Retinal pigment epithelial cell (primary cell): Measurements from ENCODE around the gene RASGRP4.

Experiments
- DNase-seq: peaks from one replicate; pipeline ENCODE4 v3.0.0-alpha.2; 2010; ENCODE audit warnings: low read depth
- H3K4me3 ChIP-seq: 2 replicates; pipeline ENCODE4 v1.5.1; 2011; ENCODE audit warnings: mild to moderate bottlenecking, low read length, control low read depth, moderate library complexity
- TF ChIP-seq, protein P1 (sequence below): conservative IDR thresholded peaks from 2 replicates; pipeline ENCODE4 v1.5.1; 2011; ENCODE audit warnings: low read depth, low read length, control low read depth, inconsistent platforms

Gene RASGRP4

DNA sequence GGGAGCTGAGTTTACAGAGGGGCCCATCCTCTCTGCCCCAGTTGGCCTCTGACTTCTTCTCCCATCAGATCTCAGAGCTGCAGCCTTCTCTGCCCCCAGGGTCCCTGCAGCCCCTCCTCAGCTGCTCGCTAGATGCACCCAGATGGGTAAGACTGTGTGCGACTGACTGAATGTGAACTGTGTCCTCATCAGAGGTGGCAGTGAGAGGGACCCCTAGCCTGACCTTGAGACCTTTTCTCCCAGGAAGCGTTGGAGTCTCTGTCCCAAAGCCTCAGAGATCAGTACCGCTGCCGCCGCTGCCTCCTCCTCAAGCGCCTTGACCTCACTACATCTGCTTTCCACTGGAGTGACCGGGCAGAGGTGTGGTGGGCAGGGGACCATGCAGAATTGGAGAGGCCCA lies 20.7 kb downstream of the RASGRP4 start:
- no peak overlapping the region for H3K4me3 ChIP-seq
- TF ChIP-seq, protein P1, sequence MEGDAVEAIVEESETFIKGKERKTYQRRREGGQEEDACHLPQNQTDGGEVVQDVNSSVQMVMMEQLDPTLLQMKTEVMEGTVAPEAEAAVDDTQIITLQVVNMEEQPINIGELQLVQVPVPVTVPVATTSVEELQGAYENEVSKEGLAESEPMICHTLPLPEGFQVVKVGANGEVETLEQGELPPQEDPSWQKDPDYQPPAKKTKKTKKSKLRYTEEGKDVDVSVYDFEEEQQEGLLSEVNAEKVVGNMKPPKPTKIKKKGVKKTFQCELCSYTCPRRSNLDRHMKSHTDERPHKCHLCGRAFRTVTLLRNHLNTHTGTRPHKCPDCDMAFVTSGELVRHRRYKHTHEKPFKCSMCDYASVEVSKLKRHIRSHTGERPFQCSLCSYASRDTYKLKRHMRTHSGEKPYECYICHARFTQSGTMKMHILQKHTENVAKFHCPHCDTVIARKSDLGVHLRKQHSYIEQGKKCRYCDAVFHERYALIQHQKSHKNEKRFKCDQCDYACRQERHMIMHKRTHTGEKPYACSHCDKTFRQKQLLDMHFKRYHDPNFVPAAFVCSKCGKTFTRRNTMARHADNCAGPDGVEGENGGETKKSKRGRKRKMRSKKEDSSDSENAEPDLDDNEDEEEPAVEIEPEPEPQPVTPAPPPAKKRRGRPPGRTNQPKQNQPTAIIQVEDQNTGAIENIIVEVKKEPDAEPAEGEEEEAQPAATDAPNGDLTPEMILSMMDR: no peak
- DNase-seq: no peak

DNA sequence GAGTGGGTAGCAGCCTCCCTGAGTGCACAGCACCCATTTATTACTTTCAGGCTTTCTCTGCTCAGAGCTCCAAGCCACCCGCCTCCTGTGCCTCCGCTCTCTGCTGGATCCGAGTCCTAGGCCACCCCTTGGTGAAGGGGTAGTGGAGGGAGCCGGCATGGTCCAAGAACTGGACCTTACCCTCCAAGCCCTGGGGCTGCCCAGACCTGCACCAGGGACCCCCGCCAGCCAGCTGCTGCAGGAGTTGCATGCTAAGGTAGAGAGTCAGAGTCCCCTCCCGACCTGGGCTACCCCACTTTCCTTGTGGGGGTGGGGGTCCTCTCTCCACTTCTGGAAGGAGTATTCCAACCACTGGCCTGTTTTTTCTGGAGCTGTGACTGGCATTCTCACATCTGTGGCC lies 21.2 kb downstream of the RASGRP4 start:
- H3K4me3 ChIP-seq: no peak overlapping the region
- DNase-seq: no peak
- TF ChIP-seq, protein P1: no peak

GRCh38 chr19:38402967-38403674 lies 22.9 kb downstream of the RASGRP4 start, which contains the start of gene FAM98C:
Gene FAM98C, plus strand, starts transcription at chr19:38403093. Its CDS starts 61 bp downstream, at chr19:38403154.
- peak within 1 kb of the TSS; percentile 68 for H3K4me3 ChIP-seq
- TF ChIP-seq, protein P1: peak; percentile 80
- DNase-seq: peak; percentile 82

DNA sequence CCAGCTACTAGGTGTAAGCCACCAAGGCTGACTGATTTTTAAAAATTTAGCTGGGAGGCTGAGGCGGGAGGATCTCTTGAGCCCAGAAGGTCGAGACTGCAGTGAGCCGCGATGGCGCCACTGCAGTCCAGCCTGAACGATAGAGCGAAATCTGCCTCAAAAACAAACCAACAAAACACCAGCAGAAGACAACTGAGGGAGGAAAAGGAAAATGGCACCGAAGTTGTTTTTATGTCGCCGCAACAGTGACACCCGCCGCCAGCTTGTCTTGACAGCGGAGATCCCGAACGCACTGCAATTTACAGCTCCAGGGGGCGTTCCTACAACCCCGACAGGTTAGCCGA lies 23.4 kb downstream of the RASGRP4 start:
- no peak for DNase-seq
- TF ChIP-seq, protein P1: no peak
- H3K4me3 ChIP-seq: peak overlapping the region; percentile 40

DNA sequence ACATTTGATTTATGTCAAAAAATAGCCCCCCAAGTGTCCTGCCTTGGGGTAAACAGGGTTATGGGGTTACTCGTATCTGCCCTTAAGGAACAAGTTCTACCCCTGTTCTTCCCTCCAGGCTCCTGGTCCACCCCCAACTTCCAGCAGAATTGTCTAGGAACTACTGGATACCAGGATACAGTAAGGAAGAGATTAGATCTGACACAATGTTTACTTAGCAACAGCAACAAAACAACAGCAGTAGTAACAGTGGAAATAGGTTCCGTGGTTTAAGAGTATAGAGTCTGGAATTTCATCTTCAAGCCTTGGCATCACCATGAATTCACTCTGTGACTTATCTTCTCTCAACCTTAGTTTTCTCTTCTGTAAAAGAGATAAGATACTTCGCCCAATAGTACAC lies 24.9 kb downstream of the RASGRP4 start:
- H3K4me3 ChIP-seq: no peak overlapping the region
- DNase-seq: peak; percentile 26
- TF ChIP-seq, protein P1: no peak

DNA sequence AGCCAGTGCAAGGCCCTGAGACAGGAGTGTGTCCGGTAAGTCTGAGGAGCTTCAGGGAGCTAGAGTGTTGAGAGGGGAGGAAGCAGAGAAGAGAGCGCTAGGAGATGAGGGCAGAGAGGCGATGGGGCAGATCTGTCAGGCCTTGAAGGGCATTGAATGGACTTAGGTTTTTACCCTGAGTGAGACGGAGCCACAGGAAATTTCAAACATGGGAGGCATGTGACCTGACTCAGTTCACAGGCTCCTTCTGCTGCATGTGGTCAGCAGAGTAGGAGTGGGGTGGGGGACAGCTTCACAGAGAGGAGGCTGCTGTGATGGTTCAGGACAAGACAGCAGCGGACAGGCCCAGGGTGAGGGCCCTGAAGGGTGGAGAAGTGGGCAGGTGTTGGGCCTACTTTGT lies 25.7 kb downstream of the RASGRP4 start:
- H3K4me3 ChIP-seq: no peak overlapping the region
- TF ChIP-seq, protein P1: no peak
- no peak for DNase-seq

DNA sequence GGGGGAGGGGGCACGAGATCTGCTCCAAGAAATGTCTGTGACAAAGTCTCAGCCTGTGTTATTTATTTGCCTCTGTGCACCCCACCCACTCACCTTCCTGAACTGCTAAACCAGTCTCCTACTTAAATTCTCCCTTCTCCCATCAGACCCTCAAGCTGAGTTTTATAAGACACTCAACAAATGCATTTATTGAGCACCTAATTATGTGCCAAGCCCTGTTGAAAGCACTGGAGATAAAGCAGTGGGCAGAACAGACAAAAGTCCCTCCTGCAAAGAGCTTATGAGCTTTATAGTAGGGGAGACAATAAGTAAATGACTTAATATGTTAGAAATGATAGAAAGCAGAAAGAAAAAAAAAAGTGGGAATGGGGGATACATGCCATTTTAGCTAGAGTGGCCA lies 26.5 kb downstream of the RASGRP4 start:
- no peak overlapping the region for H3K4me3 ChIP-seq
- TF ChIP-seq, protein P1: no peak
- DNase-seq: no peak
